AML-193 (cell line): ENCODE results near the gene PAQR8.

Experiments used
- DNase-seq, 2 experiments: peaks; one replicate each; lab custom pipeline; 2025; lab: John Stamatoyannopoulos, UW

PAQR8 gene, protein sequence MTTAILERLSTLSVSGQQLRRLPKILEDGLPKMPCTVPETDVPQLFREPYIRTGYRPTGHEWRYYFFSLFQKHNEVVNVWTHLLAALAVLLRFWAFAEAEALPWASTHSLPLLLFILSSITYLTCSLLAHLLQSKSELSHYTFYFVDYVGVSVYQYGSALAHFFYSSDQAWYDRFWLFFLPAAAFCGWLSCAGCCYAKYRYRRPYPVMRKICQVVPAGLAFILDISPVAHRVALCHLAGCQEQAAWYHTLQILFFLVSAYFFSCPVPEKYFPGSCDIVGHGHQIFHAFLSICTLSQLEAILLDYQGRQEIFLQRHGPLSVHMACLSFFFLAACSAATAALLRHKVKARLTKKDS

DNA sequence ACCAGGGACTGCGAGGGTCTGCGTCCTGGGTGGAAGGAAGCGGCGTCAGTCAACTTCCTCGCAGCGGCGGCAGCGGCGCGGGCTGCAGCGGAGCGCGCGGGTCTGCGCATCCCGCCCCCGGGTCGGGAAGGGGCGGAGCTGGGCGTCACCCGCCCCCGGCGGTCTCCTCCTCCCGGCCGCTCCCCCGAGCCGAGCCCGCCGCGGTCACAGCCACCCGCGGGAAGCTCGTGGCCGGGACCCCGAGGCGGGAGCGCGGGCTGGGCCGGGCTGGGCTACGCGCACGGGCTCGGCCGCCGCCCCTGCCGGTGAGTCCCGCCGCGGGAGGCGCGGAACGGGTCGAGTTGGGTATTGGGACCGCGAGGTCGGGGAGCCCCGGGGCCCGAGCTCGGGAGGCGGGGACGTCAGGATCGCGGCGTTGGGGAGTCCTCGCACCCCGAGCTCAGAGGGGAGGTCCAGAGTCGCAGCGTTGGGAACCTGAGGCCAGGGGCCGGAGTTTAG, at the start of gene PAQR8:
Gene PAQR8, plus strand, starts transcription at position 207 of the 498 bp plus-strand sequence. CDS start 41,063 bp downstream, outside the sequence.
- DNase-seq, result peak; percentile 72 to 78

DNA sequence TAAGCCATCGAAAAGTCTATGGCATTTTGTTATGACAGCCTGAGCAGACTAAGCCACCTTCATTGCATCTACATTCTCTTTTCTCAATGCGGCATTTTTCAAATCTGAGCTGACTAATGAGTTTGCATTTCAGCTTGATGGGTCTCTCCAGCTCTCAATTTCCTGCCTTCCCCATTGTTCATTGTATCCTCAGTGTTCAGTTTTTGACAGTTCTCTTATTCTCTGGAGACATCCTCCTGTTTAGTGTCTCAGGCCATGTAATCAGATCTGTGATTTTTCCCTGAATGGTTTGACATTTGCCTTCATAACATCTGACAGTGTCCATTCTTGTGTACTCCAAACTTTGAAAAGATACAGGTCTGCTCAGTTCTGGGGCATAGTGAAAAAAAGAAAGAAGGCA, 49.5 kb upstream of the PAQR8 start:
- DNase-seq, result no peak

DNA sequence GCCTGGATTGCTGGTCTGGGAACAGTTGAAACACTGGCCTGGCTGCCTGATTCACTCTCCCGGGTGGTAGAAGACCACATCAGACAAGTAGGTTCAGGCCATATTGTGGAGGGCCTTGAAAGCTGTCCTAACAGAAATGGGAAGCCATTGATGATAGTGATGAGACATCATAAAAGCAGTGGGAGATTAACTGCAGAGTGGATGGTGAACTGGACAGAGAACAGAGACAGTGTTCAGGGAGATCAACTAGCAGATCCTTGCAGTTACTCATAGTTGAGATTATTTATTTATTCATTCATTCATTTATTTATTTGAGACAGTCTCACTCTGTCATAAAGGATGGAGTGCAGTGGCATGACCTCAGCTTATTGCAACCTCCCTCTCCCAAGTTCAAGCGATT, 47.2 kb upstream of the PAQR8 start:
- no peak for DNase-seq

DNA sequence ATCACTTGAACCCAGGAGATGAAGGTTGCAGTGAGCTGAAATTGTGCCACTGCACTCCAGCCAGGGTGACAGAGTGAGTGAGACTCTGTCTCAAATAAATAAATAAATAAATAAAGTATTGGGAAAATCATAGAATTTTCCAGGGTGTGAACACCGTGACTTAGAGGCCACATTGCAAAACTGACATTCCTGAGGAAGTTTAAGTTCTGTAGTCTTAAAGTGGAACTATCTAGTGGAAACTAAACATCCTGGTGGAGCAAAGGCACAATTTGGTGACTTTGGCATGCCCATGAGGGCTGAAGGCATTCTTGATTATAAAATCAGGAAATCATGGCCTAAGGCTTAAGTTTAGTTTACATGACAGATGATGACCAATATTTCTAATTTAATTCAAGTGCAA, 44.7 kb upstream of the PAQR8 start:
- no peak for DNase-seq

DNA sequence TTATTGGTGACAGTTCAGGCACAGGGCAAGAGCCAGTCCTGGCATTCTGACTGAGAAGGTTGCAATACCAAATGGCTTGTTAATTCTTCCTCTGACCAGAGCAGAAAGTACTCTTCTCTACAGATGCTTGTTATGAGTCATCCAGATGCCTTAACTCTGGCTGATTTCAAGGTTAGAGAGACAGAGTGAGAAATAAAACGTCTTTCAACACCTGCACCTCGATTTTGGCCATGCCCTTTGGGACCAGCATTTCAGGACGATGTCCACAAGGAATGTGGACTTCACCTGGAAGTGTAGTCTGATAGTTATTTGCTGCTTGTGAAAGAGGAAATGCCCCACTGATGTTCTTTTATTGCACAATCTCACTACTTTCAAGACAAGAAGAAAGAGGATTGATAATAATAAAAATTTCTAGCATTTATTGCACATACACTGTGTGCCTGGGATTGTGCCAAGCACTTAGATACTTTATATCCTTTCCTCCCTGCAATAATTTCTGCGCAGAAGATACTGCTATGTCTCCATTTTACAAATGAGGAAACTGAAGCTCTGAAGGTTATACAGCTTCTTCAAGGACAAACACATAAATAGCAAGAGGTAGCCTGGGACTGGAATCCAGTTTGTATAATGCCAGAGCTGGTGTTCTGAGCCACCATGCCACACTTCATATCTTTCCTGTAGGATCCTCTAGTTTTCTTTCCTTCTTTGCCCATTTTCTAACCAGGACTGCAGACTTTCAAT, 43.9 kb upstream of the PAQR8 start:
- DNase-seq, result peak; percentile 77 to 79

DNA sequence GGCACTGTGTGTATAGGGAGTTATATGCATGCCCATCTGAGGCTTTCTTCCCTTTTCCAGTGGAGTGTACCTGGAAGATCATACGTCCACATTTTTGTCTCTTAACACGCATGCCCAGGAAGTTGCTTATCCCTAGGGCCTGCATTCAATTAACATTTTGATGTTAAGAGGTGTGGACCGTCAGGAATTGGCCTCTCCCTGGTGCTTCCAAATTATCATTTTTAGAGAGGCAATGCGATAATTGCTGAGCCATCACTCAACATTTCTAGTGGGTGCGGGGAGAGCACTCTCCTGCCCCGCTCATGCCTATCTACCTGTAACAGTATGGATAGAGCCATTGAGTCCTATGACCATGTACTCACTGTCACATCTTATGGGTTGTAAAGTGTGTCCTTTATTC, 37.8 kb upstream of the PAQR8 start:
- DNase-seq, result no peak

DNA sequence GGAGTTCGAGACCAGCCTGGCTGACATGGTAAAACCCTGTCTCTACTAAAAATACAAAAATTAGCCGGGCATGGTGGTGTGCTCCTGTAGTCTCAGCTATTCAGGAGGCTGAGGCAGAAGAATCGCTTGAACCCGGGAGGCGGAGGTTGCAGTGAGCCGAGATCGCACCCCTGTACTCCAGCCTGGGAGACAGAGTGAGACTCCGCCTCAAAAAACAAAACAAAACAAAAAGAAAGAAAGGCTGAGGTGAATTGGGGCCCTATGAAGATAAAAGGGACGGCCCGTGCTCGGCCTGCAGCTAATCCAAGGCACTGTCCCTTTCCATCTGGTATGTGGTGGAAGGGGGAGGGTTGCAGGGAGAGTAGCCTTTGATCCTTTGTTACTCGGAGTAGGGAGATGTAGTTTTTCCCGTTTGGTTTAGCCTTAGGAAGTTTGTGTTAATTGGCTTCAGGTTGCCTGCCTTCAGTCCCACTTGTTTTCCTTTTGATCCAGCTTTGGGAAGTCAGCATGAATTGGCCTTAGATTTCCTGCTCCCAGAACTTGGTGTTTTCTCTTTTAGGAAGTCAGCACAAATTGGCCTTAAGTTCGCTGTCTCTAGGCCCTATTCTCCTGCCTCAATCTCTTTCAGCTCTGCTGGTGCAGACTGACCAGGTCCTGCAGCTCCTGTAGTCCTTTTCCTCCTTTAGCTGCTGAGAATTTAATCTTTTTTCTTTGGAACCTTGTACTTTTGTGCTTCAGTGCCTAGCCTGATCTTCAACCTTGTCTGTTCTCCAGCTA, 36.1 kb upstream of the PAQR8 start:
- no peak for DNase-seq

DNA sequence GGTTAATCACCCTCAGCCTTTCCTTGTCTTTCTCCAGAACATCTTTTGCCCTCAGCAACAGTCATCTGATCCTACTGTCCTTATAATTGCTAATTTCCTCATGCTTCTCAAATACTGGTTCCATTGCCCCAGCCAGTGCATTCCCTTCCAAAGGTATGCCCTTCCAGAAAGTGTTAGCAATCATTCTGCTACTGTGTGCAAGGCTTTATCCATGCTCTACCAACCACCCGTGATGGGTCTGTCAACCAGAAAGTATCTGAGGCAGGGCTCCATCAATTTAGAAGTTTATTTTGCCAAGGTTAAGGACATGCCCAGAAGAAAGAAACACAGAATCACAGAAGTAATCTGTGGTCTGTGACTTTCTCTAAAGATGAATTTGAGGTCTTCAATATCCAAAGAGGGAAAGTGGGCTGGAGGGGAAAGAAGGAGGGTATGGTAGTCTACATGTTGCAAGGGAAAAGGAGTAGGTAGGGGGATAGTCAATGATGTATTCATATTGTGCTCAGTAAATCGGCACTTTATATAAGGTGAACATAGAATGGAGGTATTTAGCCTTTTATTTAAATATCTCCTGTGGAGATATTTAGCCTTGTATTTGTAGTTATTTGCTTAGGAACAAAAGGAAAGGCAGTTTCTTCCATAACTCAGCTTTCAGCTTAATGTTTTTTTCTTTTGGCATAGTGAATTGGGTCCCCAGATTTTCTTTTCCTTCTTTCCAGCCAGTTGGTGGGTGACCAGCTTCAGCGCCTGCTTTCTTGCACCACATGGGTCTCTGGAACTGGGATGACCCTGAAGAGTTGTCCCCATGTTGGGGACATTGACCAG, 35.2 kb upstream of the PAQR8 start:
- DNase-seq, result no peak

DNA sequence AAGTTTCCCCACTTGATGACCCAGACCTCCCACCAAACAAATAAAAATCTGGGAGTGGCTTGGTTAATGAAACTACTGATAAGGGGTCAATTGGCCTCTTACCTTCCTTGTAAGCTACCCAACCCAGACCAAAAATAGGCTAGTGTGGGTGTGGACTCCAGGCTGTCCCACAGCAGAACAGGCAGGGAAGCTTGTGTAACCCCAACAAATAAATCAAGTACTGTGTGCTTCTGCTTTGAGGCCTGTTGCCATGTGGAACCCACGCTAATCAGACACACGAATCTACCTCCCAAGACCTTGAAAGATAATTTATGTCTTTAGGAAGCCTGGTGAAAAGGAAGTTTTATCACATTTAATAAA, 33.7 kb upstream of the PAQR8 start:
- DNase-seq, result no peak

DNA sequence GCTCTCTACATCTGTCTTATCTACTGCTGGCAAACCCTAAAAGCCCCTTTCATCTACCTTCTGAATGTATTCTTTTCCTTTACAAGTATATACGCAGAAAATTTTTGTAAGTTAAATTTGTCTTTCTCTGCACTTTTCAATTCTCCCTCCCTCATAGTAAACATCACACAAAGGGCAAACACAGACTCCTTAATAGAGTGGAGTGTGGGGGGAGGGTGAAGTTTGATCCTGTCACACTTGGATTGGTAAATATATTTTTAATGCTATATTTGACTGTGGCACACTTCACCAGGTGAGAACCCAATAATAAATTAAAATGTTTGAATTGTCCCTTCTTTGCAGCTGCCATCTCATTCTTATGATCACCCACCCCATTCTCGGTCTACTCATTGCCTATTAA, 33.2 kb upstream of the PAQR8 start:
- DNase-seq, result no peak

DNA sequence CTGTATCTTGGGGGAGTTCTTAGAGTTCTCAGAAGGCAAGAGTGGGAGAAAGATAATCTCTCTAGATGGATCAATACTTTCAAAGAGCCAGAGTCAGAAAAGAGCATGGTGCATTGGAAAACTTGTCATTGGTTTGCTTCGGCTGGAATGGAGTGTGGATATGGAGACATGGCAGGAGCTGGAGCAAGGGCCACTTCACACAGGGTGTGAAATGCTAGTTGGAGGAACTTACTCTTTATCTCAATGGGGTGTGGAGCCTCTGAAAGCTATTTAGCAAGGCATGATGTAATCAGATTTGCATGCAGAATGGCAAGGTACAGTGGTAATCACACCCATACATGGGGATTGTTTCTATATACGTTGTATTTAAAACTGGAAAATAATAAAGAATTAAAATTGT, 31.5 kb upstream of the PAQR8 start:
- no peak for DNase-seq

DNA sequence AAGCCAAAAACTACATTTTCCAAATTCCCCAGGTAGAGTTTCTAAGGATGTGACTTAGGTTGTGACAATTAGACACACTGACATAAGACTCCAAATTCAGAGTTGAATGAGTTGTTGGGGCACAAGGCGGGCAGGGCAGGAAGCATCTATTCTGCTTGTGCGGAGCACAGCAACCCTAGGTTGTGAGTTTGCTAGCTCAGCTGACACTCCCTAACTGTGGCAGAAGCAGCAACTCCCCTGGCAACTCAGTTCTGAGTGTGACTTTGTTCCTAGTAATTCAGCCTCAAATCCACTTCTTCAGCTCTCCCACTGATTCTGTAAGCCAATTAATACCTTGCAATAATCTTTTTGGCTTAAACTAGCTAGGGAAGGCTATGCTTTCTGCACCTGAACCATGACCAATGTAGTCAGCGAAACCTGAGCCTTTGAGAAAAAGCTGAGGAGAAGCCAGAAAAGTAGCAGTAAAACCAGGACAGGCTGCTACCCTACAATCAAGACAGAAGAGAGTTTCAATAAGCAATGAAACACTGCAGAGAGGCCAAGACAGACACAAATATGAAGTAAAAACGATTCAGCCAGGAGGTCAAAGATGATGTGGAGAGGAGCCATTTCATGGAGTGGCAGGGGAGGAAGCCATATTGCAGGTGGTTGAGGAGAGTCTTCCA, 30.0 kb upstream of the PAQR8 start:
- DNase-seq, result no peak

DNA sequence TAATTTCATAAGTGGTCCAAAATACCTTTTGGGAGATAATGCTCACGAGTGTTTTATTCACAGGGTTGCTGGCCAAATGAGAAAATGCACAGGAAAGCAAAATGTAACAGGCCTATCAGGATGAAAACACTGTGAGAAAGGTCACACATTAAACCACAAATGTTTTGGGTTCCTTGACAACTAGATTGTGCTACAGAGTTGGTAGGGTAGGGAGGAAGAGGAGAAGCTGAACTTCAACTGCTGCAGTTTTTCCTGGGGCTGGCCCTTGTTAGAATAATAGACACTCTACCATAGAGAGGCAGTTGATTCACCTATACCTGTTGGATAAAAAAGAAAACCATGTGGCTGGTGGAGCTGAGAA, 28.1 kb upstream of the PAQR8 start:
- DNase-seq, result no peak

DNA sequence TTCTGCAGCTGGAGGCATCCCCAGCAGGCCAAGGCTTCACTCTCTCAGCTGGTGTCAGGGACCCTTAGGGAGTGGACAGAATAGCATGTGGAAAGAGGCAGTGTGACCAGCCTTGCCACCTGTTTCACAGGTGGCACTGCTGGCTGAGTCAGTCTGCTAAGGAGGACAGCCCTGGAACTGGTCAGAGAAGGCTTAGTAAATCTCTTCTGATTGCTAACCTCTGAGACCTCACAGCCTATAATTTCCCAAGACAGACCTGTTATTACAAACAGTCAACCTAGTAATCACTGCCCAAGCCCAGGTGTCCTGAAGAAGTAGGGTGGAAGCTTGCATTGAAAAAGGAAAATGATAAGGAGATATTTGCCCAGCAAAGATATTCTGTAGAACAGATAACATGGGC, 26.4 kb upstream of the PAQR8 start:
- no peak for DNase-seq

DNA sequence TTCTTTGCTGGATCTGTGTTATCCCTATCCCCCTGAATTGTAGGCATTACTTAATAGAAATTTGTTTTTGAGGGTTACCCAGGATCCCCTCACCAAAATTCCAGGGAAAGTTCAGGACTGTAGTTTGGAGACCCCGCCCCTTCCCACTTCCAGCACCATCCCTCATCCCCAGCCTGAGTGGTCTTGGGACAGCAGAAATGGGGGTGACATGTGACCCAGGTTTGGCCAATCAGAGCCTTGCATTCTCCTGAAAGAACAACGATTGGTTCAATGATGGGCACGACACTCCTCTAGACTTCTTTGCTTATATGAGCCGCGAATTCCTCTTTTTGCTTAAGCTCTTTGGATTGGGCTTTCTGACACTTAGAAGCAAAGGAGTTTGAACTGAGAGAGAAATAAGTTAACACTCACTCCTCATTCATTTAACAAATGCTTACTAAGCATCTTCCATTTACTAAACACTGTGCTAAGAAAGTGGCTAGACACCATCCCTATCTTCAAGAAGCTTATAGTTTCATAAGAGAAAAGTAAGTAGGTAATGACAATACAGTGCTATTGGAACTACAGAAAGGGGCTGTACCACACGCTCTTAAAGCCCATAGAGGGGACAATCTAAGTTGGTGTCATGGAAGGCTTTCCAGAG, 24.9 kb upstream of the PAQR8 start:
- no peak for DNase-seq

DNA sequence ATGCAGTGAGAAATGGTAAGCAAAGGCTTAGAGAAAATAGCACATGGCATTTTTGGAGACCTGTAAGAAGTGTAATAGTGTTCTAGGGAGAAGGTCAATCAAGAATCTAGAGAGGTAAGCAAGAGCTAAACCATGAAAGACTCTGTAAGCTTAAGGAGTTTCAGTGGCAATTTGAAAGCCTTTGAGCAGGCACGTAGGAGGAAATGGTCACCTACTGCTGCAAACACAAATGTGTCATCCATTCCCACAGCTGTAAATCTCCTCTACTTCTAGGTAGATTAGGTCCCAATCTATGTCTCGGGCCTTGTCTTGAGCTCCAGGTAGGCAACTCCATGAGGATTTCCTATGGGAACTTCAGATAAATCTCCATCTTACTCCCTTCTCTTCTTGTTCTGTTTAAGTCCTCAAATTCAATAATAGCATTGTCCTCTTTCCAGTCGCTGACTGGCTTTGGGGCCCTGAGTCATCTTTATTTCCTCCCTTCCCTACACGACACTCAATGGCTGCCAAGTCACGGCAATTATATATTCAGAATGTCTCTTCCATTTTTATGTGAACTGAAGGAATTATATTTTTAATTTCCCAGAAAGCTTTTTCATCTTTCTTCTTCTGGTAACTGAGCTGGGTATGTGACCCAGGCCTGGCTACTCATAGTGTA, 24.2 kb upstream of the PAQR8 start:
- no peak for DNase-seq

DNA sequence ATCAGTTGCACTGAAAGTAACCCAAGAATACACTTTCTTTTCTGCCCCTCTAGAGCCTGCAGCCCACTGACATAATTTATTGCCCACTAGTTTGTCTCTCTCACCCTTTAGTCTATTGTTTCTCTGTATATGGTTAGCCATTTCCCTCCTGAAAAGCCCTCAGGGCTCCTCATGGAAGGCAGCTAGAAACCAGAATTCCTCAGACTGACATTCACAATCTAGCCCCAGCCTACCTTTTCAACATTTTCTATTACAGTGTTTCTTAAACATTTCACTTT, 21.4 kb upstream of the PAQR8 start:
- no peak for DNase-seq

DNA sequence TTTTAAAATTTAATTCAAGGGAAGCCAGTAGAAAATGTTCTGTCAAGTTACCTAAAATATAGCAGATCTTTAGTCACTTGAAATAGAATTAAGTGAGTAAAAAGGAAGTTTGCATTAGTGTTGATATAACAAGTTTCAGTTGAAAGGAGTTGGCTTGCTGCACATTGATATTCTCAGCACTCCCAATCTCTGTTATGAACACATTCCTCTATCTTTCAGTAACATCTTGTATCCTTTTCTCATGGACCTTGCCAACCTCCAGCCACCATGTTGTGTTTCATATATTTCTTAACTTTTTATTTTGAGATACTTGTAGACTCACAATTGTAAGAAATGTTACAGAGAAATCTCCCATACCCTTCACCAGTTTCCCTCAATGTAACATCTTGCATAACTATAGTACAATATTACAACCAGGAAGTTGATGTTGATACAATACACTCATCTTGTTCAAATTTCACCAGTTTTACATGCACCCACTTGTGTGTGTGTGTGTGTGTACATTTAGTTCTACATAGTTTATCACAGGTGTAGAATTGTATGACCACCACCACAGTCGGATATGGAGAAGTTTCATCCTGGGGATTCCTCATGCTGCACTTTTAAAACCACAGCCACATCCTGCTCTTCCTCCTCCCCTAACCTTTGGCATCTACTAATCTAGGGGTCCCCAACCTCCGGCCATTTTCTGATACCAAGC, 20.2 kb upstream of the PAQR8 start:
- DNase-seq, result peak; percentile 76 to 79

DNA sequence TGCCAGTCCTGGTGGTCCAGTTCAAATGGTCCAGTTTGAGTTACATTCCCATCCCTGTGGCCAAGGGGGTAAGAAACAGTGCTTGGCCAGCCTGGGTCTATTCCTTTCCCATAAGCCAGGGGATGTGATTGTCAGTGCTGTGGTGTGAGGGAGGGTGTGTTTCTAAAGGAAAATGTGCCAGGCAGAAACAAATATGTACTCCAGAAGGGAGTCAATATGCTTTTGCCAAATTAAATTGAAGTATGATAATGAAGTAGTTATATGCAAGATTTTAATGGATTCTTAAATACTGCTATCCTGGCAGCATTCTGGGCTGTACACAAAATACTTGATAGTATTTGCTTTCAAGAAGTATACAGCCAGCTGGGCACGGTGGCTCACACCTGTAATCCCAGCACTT, 16.6 kb upstream of the PAQR8 start:
- no peak for DNase-seq

DNA sequence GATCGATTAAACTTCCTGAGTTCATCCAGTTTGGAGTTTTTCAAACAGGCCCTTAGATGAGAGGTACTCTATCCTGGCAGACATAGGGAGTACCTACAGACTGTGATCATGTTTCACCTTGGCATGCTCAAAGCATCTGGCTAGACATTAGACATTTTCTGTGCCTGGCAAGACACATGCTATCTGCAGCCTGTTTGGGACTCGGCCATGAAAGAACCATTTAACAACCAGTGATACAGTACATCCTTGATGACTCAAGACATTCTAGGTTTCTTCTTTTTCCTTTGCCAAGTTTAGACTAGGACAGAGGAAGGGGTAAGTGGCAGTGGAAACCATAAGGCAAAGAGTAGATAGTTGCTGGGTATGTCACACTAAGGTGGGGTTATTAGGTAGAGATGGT, 15.4 kb upstream of the PAQR8 start:
- no peak for DNase-seq
